GM18517 (cell line): Measurements from ENCODE around the gene IGSF11.
"Not testable (repeated sequence)": the region's sequence is repeated elsewhere in the genome, so short reads cannot be mapped to it uniquely, and the experiment has no call there.

Experiments used
- ATAC-seq: cut with Tn5 transposase; IDR thresholded peaks from one replicate; pipeline ENCODE4 v1.9.1; 2021; ENCODE audit warnings: mild to moderate bottlenecking, moderate library complexity; ENCODE audit not compliant: unreplicated experiment

Gene IGSF11

GRCh38 chr3:118990823-118991560 lies 43.7 kb downstream of the IGSF11 start:
- no peak for ATAC-seq

- ATAC-seq: no peak
These were observed 46.2 kb downstream of the IGSF11 start for GRCh38 chr3:118988198-118989130.

GRCh38 chr3:118987477-118987876 lies 47.2 kb downstream of the IGSF11 start:
- no peak for ATAC-seq

GRCh38 chr3:118986734-118987133 lies 47.9 kb downstream of the IGSF11 start:
- no peak for ATAC-seq

GRCh38 chr3:118984699-118985098 lies 49.9 kb downstream of the IGSF11 start:
- ATAC-seq: no peak

GRCh38 chr3:118981494-118982134 lies 53.0 kb downstream of the IGSF11 start:
- no peak for ATAC-seq

GRCh38 chr3:118980832-118981231 lies 53.8 kb downstream of the IGSF11 start:
- no peak for ATAC-seq

- no peak for ATAC-seq
These were observed 56.3 kb downstream of the IGSF11 start for GRCh38 chr3:118978393-118978758.

GRCh38 chr3:118977671-118978392 lies 56.8 kb downstream of the IGSF11 start:
- no peak for ATAC-seq

- ATAC-seq: no peak
These were observed 57.5 kb downstream of the IGSF11 start for GRCh38 chr3:118977118-118977517.

- not testable (repeated sequence) for ATAC-seq
These were observed 59.2 kb downstream of the IGSF11 start for GRCh38 chr3:118975476-118975875.

GRCh38 chr3:118974356-118975097 lies 60.1 kb downstream of the IGSF11 start:
- no peak for ATAC-seq

GRCh38 chr3:118973050-118973449 lies 61.6 kb downstream of the IGSF11 start:
- ATAC-seq: no peak

- no peak for ATAC-seq
These were observed 63.8 kb downstream of the IGSF11 start for GRCh38 chr3:118970819-118971218.

- no peak for ATAC-seq
These were observed 66.0 kb downstream of the IGSF11 start for GRCh38 chr3:118968640-118969039.

GRCh38 chr3:118968111-118968510 lies 66.5 kb downstream of the IGSF11 start:
- ATAC-seq: no peak

GRCh38 chr3:118966700-118967099 lies 67.9 kb downstream of the IGSF11 start:
- ATAC-seq: no peak

GRCh38 chr3:118963711-118964110 lies 70.9 kb downstream of the IGSF11 start:
- ATAC-seq: no peak

- no peak for ATAC-seq
These were observed 73.7 kb downstream of the IGSF11 start for GRCh38 chr3:118960876-118961450.
